ENCODE data around the gene MEST. TPM values are rescaled to one million over a fixed set of nuclear protein-coding genes. Genes with fewer than 3 reads are reported as not detected.

Gene MEST
- total and polyA plus RNA-seq, 2 donors from 2014 or later: 23.6 to 31.0 TPM

- no peak overlapping the region for H3K4me3 ChIP-seq (ENCODE audit: low read length in 3 of 3)
- DNase-seq (no peak), FAIRE-seq (no peak)
- no peaks in the 10 kb centered on the region for H3K27me3 ChIP-seq (ENCODE audit: control insufficient read depth, insufficient read depth, low read length)
- no peak for TF ChIP-seq CTCF (IDR thresholded peaks at IDR 0.05; ENCODE audit: borderline replicate concordance, extremely low read depth, insufficient read depth)
- no peak overlapping the region for H3K9ac ChIP-seq (ENCODE audit: low read length in 3 of 3)
- no peaks in the 10 kb centered on the region for H3K4me1 ChIP-seq (ENCODE audit: control insufficient read depth in 2 of 3, insufficient read depth in 2 of 3, low read depth in 1 of 3, low read length in 3 of 3)
- peaks cover 1 to 9% (median 3%) of the 10 kb centered on the region in 3 donors for H3K9me3 ChIP-seq (ENCODE audit: control insufficient read depth in 2 of 3, insufficient read depth in 1 of 3, low read length in 3 of 3)
- no peak overlapping the region for H3K27ac ChIP-seq (ENCODE audit: low read depth in 2 of 2, low read length in 2 of 2)
- no peaks in the 10 kb centered on the region for H3K36me3 ChIP-seq (ENCODE audit: control insufficient read depth in 2 of 3, insufficient read depth in 3 of 3, low read length in 3 of 3)
- intact Hi-C loops (cut with DNase I): no loop called here
Measured at GRCh38 chr7:130463553-130464434, 28.1 kb upstream of the MEST start.

GRCh38 chr7:130468612-130469011 lies 23.3 kb upstream of the MEST start:
- H3K9me3 ChIP-seq (ENCODE audit: control insufficient read depth in 2 of 3, insufficient read depth in 1 of 3, low read length in 3 of 3): peaks cover 0 to 3% (median 0%) of the 10 kb centered on the region in 3 donors
- DNase-seq (no peak), FAIRE-seq (no peak)
- H3K4me3 ChIP-seq (ENCODE audit: low read length in 3 of 3): no peak overlapping the region
- intact Hi-C loops (cut with DNase I): no loop called here
- no peaks in the 10 kb centered on the region for H3K27me3 ChIP-seq (ENCODE audit: control insufficient read depth, insufficient read depth, low read length)
- no peak overlapping the region for H3K27ac ChIP-seq (ENCODE audit: low read depth in 2 of 2, low read length in 2 of 2)
- no peak overlapping the region for H3K9ac ChIP-seq (ENCODE audit: low read length in 3 of 3)
- H3K36me3 ChIP-seq (ENCODE audit: control insufficient read depth in 2 of 3, insufficient read depth in 3 of 3, low read length in 3 of 3): no peaks in the 10 kb centered on the region
- H3K4me1 ChIP-seq (ENCODE audit: control insufficient read depth in 2 of 3, insufficient read depth in 2 of 3, low read depth in 1 of 3, low read length in 3 of 3): no peaks in the 10 kb centered on the region
- TF ChIP-seq CTCF (IDR thresholded peaks at IDR 0.05; ENCODE audit: borderline replicate concordance, extremely low read depth, insufficient read depth): no peak

GRCh38 chr7:130471974-130472373 lies 19.9 kb upstream of the MEST start:
- no peaks in the 10 kb centered on the region for H3K9me3 ChIP-seq (ENCODE audit: control insufficient read depth in 2 of 3, insufficient read depth in 1 of 3, low read length in 3 of 3)
- no peaks in the 10 kb centered on the region for H3K27me3 ChIP-seq (ENCODE audit: control insufficient read depth, insufficient read depth, low read length)
- FAIRE-seq (no peak), DNase-seq (no peak)
- H3K27ac ChIP-seq (ENCODE audit: low read depth in 2 of 2, low read length in 2 of 2): no peak overlapping the region
- intact Hi-C loops (cut with DNase I): no loop called here
- no peak overlapping the region for H3K4me3 ChIP-seq (ENCODE audit: low read length in 3 of 3)
- H3K36me3 ChIP-seq (ENCODE audit: control insufficient read depth in 2 of 3, insufficient read depth in 3 of 3, low read length in 3 of 3): no peaks in the 10 kb centered on the region
- H3K9ac ChIP-seq (ENCODE audit: low read length in 3 of 3): no peak overlapping the region
- no peak for TF ChIP-seq CTCF (IDR thresholded peaks at IDR 0.05; ENCODE audit: borderline replicate concordance, extremely low read depth, insufficient read depth)
- H3K4me1 ChIP-seq (ENCODE audit: control insufficient read depth in 2 of 3, insufficient read depth in 2 of 3, low read depth in 1 of 3, low read length in 3 of 3): no peaks in the 10 kb centered on the region

All from kidney (tissue), 14 donors.